Gastroesophageal sphincter (tissue), 4 donors: ENCODE measurements around the gene DYRK1A. TPM values are rescaled to one million over a fixed set of nuclear protein-coding genes. Genes with fewer than 3 reads are reported as not detected.
A peak's percentile ranks its signal among the peaks of the same experiment; 100 is the strongest.

Experiments
- ATAC-seq: fragments of 150-250 bp; one replicate; pipeline ENCODE4 v1.9.1; 2016; ENCODE audit warnings: mild to moderate bottlenecking, moderate library complexity
- H3K27ac ChIP-seq, 4 donors: fragments of 200-600 bp; sonication (generic) in 3 of 4; 1 replicate in 3 of 4; 2 replicates in 1 of 4; pipeline ENCODE4 v1.5.1; 2016 to 2019
- H3K27me3 ChIP-seq: fragments of 200-600 bp; sonication (generic); one replicate; pipeline ENCODE4 v1.5.1; 2019
- H3K36me3 ChIP-seq, 2 donors: fragments of 200-600 bp; sonication (generic); one replicate each; pipeline ENCODE4 v1.5.1; 2019; ENCODE audit warnings: control low read depth in 1 of 2
- H3K4me1 ChIP-seq, 3 donors: fragments of 200-600 bp; sonication (generic); 1 replicate in 2 of 3; 2 replicates in 1 of 3; pipeline ENCODE4 v1.5.1; 2016 to 2019; ENCODE audit warnings: control low read depth in 2 of 3
- H3K4me3 ChIP-seq, 2 donors: fragments of 200-600 bp; sonication (generic); one replicate each; pipeline ENCODE4 v1.5.1; 2019; ENCODE audit warnings: mild to moderate bottlenecking in 1 of 2, moderate library complexity in 1 of 2
- H3K9me3 ChIP-seq, 3 donors: fragments of 200-600 bp; sonication (generic); one replicate each; pipeline ENCODE4 v1.5.1; 2017 to 2019; ENCODE audit warnings: control low read depth in 2 of 3
- EP300 ChIP-seq: sonication (generic); formaldehyde crosslinking; IDR thresholded peaks from one replicate; pipeline ENCODE4 v1.6.1; 2017; ENCODE audit warnings: antibody characterized with exemption, mild to moderate bottlenecking
- POLR2A ChIP-seq, 2 donors: fragments of 450-650 bp; IDR thresholded peaks; one replicate each; pipeline ENCODE4 v1.6.1; 2017; ENCODE audit warnings: antibody characterized with exemption in 2 of 2, mild to moderate bottlenecking in 2 of 2, moderate library complexity in 1 of 2
- POLR2AphosphoS5 ChIP-seq: sonication (generic); formaldehyde crosslinking; IDR thresholded peaks from one replicate; pipeline ENCODE4 v1.6.1; 2017; ENCODE audit warnings: antibody characterized with exemption
- WGBS, 2 donors: methylation state at CpG; one replicate each; pipeline ENCODE4 v1.1.5; 2018; ENCODE audit warnings: low coverage in 1 of 2; 5-methylcytosine and 5-hydroxymethylcytosine counted together
- total RNA-seq, 4 donors: library from RNA; depleted of rRNA; stranded (reverse); fragments of >200 nt; gene quantifications; one replicate each; pipeline ENCODE4 v1.1.0, GENCODE V29; 2016
- TF ChIP-seq, protein P1 (sequence below), 4 experiments: fragments of 200-600 bp in 2 of 4; fragments of 450-650 bp in 2 of 4; sonication (generic) in 1 of 4; IDR thresholded peaks; one replicate each; pipeline ENCODE4 v1.5.1; 2017 to 2019; ENCODE audit warnings: antibody characterized with exemption in 4 of 4, mild to moderate bottlenecking in 2 of 4, moderate library complexity in 2 of 4

The DYRK1A gene
- total RNA-seq, 4 donors from 2014 or later, result 85.1 to 102 (median 94.0) TPM

GRCh38 chr21:37527716-37528115, 161.1 kb downstream of the DYRK1A start:
- Histone ChIP-seq H3K4me1 (peaks cover 0 to 6% (median 0%) of the 10 kb centered on the region in 3 donors), H3K4me3 (no peak overlapping the region), H3K27ac (no peak overlapping the region), H3K27me3 (no peaks in the 10 kb centered on the region), H3K36me3 (no peaks in the 10 kb centered on the region), H3K9me3 (no peaks in the 10 kb centered on the region)
- TF ChIP-seq EP300 (no peak), POLR2A (IDR thresholded peaks at IDR 0.05) (no peak), POLR2AphosphoS5 (no peak)
- TF ChIP-seq, protein P1, sequence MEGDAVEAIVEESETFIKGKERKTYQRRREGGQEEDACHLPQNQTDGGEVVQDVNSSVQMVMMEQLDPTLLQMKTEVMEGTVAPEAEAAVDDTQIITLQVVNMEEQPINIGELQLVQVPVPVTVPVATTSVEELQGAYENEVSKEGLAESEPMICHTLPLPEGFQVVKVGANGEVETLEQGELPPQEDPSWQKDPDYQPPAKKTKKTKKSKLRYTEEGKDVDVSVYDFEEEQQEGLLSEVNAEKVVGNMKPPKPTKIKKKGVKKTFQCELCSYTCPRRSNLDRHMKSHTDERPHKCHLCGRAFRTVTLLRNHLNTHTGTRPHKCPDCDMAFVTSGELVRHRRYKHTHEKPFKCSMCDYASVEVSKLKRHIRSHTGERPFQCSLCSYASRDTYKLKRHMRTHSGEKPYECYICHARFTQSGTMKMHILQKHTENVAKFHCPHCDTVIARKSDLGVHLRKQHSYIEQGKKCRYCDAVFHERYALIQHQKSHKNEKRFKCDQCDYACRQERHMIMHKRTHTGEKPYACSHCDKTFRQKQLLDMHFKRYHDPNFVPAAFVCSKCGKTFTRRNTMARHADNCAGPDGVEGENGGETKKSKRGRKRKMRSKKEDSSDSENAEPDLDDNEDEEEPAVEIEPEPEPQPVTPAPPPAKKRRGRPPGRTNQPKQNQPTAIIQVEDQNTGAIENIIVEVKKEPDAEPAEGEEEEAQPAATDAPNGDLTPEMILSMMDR (IDR thresholded peaks at IDR 0.05), result no peak
- ATAC-seq, result no peak
- WGBS, 2 donors, result 93 to 100% methylated on average over 2 to 3 of the region's 4 CpGs

DNA sequence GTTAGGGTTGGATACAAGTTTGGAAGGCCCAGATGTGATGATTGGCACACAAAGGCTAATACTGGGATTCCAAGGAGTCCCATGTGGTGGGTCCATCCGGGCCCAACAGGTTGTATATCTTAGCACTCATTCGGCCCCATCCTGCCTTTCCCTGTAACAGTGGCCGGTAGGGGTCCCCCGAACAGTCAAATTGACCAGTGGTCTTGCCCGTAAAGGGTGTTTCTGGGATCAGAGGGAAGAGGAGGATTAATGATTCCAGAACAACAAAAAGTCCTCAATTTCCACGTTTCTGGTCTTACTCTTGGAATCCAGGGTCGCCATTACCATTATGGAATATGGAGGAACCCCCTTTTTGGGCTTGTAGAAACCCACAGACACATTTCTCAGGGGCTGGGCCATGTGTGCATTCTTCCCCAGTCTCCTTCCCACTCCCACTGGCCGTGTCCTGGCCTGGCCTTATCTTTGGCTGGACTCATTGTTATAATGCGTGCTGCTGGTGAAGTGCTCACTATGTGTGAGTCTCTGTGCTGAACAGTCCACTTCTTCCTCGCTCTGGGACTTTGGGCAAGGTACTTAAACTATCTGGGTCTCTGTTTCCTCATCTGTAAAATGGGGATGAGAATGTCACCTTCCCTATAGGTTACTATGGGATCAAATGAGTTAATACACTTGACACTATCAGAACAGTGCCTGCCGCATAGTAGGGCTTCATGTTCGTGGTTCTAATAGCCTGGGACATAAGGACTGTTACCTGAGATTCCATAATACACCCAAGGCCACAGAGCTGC, 161.8 kb downstream of the DYRK1A start:
- Histone ChIP-seq H3K9me3 (no peaks in the 10 kb centered on the region), H3K4me1 (peaks cover 0 to 6% (median 0%) of the 10 kb centered on the region in 3 donors), H3K4me3 (no peak overlapping the region), H3K36me3 (no peaks in the 10 kb centered on the region), H3K27me3 (peaks cover 4% of the 10 kb centered on the region), H3K27ac (no peak overlapping the region)
- 77 to 86% methylated on average over 6 to 10 of the region's 12 CpGs for WGBS, 2 donors
- TF ChIP-seq, protein P1 (IDR thresholded peaks at IDR 0.05), result no peak
- TF ChIP-seq POLR2AphosphoS5 (no peak), EP300 (no peak), POLR2A (IDR thresholded peaks at IDR 0.05) (no peak)
- no peak for ATAC-seq

- no peak overlapping the region for H3K27ac ChIP-seq
- H3K4me3 ChIP-seq, result no peak overlapping the region
- ATAC-seq, result no peak
- no peaks in the 10 kb centered on the region for H3K36me3 ChIP-seq
- peaks cover 0 to 6% (median 0%) of the 10 kb centered on the region in 3 donors for H3K4me1 ChIP-seq
- no peak for TF ChIP-seq POLR2AphosphoS5
- no peaks in the 10 kb centered on the region for H3K9me3 ChIP-seq
- peaks cover 9% of the 10 kb centered on the region for H3K27me3 ChIP-seq
- WGBS, 2 donors, result 74 to 80% methylated on average over 1 to 3 of the region's 6 CpGs
These were observed 163.1 kb downstream of the DYRK1A start for GRCh38 chr21:37529649-37530048.

GRCh38 chr21:37530901-37531351, 164.4 kb downstream of the DYRK1A start:
- Histone ChIP-seq H3K4me3 (no peak overlapping the region), H3K9me3 (peaks cover 0 to 11% (median 0%) of the 10 kb centered on the region in 3 donors), H3K36me3 (no peaks in the 10 kb centered on the region), H3K4me1 (peaks cover 0 to 6% (median 0%) of the 10 kb centered on the region in 3 donors), H3K27me3 (peaks cover 9% of the 10 kb centered on the region), H3K27ac (no peak overlapping the region)
- WGBS, 2 donors, result 36 to 67% methylated on average over 6 to 10 of the region's 13 CpGs
- TF ChIP-seq POLR2A (IDR thresholded peaks at IDR 0.05) (no peak), EP300 (no peak), POLR2AphosphoS5 (no peak)
- TF ChIP-seq, protein P1 (IDR thresholded peaks at IDR 0.05), result no peak
- ATAC-seq, result no peak

- H3K4me1 ChIP-seq, result peaks cover 0 to 6% (median 0%) of the 10 kb centered on the region in 3 donors
- H3K4me3 ChIP-seq, result no peak overlapping the region
- no peak overlapping the region for H3K27ac ChIP-seq
- peaks cover 9% of the 10 kb centered on the region for H3K27me3 ChIP-seq
- H3K36me3 ChIP-seq, result no peaks in the 10 kb centered on the region
- peak; percentile 69 for ATAC-seq
- TF ChIP-seq EP300, result no peak
- TF ChIP-seq POLR2AphosphoS5, result no peak
- TF ChIP-seq, protein P1 (IDR thresholded peaks at IDR 0.05), result no peak
- peaks cover 0 to 16% (median 0%) of the 10 kb centered on the region in 3 donors for H3K9me3 ChIP-seq
- 35 to 70% methylated on average over 2 to 4 of the region's 13 CpGs for WGBS, 2 donors
These were observed 164.9 kb downstream of the DYRK1A start for GRCh38 chr21:37531431-37531932.
